Measurements from ENCODE around the gene ADAM21.

DNA sequence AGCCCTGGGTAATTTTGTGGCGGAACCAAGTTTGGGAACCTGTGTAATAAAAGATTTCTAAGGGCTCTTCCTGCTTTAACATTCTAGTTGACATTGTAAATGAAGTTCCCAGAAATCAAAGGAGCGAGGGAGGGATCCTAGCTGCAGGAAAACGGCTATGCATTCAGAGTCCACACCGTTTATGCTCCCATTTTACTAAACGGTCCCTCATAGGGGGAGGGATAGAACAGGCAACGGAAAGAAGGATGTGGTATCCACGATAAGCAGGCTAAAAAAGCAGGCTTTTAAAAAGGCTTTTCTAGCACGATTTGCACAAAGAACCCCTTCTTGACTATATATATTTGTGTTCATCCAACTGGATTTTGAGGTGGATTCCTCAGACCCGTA is 35.6 kb upstream of the ADAM21 start:
- TF ChIP-seq, protein P1, sequence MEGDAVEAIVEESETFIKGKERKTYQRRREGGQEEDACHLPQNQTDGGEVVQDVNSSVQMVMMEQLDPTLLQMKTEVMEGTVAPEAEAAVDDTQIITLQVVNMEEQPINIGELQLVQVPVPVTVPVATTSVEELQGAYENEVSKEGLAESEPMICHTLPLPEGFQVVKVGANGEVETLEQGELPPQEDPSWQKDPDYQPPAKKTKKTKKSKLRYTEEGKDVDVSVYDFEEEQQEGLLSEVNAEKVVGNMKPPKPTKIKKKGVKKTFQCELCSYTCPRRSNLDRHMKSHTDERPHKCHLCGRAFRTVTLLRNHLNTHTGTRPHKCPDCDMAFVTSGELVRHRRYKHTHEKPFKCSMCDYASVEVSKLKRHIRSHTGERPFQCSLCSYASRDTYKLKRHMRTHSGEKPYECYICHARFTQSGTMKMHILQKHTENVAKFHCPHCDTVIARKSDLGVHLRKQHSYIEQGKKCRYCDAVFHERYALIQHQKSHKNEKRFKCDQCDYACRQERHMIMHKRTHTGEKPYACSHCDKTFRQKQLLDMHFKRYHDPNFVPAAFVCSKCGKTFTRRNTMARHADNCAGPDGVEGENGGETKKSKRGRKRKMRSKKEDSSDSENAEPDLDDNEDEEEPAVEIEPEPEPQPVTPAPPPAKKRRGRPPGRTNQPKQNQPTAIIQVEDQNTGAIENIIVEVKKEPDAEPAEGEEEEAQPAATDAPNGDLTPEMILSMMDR (conservative IDR thresholded peaks at IDR 0.05 in 1 of 2, IDR thresholded peaks at IDR 0.05 in 1 of 2; ENCODE audit: extremely low read depth in 1 of 2, insufficient read depth in 1 of 2, low read depth in 1 of 2, low read length in 2 of 2), result no peak
- TF ChIP-seq EZH2 (IDR thresholded peaks at IDR 0.05; ENCODE audit: borderline replicate concordance, low read length), result no peak
